SK-N-MC (cell line): Measurements from ENCODE around the gene KBTBD3.

ENCODE experiments used
- EZH2 ChIP-seq: fragments of 200-600 bp; sonication (generic); IDR thresholded peaks from one replicate; pipeline ENCODE4 v1.6.1; 2017; ENCODE audit warnings: antibody characterized with exemption
- FOXP2 ChIP-seq: optimal IDR thresholded peaks from 2 replicates; pipeline ENCODE3; 2011; ENCODE audit warnings: mild to moderate bottlenecking, moderate library complexity; ENCODE audit not compliant: insufficient read depth; ENCODE audit errors: extremely low read length, control extremely low read depth
- POLR2AphosphoS5 ChIP-seq: IDR thresholded peaks from 2 replicates; pipeline ENCODE4 v1.6.1; 2012; ENCODE audit warnings: mild to moderate bottlenecking, low read depth, low read length, borderline replicate concordance

- no peak for TF ChIP-seq EZH2
- TF ChIP-seq POLR2AphosphoS5: no peak
- no peak for TF ChIP-seq FOXP2
These were observed 46.5 kb downstream of the KBTBD3 start for GRCh38 chr11:106030609-106031008.
